ENCODE data around the gene RNASE11. TPM values are rescaled to one million over a fixed set of nuclear protein-coding genes. Genes with fewer than 3 reads are reported as not detected.

The RNASE11 gene
- total RNA-seq, 1 experiment from 2014 or later, result not detected

DNA sequence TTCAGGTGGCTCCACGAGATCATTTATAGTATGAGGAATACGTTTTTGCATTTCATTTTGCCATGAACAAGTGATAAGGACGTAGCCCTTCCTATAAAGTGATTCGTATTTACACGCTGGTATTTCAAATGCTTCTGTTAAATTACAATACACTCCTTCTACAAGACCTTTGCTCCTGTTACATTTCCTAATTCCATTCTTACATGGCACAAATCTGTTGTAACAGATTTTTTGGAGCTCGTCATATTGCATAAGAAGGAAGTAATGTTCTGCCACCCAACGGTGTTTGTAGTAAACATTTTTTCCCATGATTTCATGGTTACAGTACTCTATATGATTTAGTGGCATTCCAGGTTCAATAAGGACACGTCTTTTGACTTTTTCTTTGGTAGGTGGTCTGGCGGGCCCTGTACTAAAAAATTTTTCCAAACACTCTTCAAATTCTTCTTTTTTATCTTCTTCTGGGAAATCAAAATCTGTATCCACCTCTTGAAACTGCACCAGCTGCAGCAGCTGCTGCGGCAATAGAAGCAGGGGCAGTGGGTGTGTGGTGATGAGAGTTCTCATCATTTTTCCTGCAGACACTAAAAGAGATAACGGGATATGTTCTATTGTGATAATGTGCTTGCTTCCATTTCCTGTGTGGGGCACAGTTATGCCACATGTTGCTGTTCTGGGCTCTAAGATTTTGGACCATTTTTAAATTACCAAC is 31.1 kb downstream of the RNASE11 start:
- POLR2A ChIA-PET, result no interaction called here
- ATAC-seq, result no peak

DNA sequence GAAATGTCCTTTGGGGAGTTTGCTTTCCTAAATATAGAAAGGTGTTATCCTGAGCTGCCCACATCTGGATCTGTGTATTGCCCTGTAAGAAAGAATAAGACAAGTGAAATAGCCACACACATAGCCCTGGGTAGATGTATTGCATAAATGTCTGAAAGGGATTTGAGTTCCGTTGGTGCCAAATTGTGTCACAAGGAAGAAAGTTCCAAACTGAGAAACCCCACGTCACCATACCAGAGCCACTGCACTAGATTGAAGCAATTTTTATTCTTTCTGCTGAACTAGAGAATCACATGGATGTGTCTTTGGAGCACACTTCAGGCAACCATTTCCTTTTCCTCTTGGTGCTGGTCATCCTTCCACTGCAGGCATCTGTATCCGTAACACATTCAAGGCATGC is 32.0 kb downstream of the RNASE11 start:
- RAD21 ChIA-PET (ENCODE audit: low non-redundant PET in 1 of 2, low total read pairs in 2 of 2, uncharacterized antibody in 2 of 2, unreplicated experiment in 2 of 2), result no interaction called here
- POLR2A ChIA-PET, result no interaction called here
- Histone ChIP-seq H2AFZ (ENCODE audit: low read depth, low read length, poor library complexity, severe bottlenecking) (no peak overlapping the region), H3K79me2 (ENCODE audit: insufficient read depth, low read length) (no peaks in the 10 kb centered on the region), H3K4me3 (replicated peaks in 1 of 2; ENCODE audit: low read depth in 1 of 2, low read length in 2 of 2) (no peak overlapping the region), H3K36me3 (ENCODE audit: control insufficient read depth in 1 of 2, insufficient read depth in 2 of 2, low read length in 2 of 2) (no peaks in the 10 kb centered on the region), H3K9ac (ENCODE audit: low read length) (no peak overlapping the region), H3K27ac (ENCODE audit: low read depth, low read length) (no peak overlapping the region), H3K9me2 (ENCODE audit: insufficient read depth) (no peaks in the 10 kb centered on the region), H3K9me3 (ENCODE audit: control insufficient read depth in 1 of 2, insufficient read depth in 1 of 2, low read depth in 1 of 2, low read length in 2 of 2) (no peaks in the 10 kb centered on the region), H3K4me2 (ENCODE audit: low read length) (no peak overlapping the region), H4K20me1 (ENCODE audit: insufficient read depth) (no peaks in the 10 kb centered on the region), H3K27me3 (ENCODE audit: insufficient read depth, low read length) (no peaks in the 10 kb centered on the region), H3K4me1 (ENCODE audit: control insufficient read depth in 1 of 2, insufficient read depth in 2 of 2, low read length in 2 of 2) (no peaks in the 10 kb centered on the region)
- BruUV-seq (replicated peaks), result no TSS peak
- DNase-seq (ENCODE audit: low read depth, low spot score) (no peak), ATAC-seq (no peak)
- intact Hi-C loops (cut with micrococcal nuclease), result no loop called here
- CTCF ChIA-PET, result no interaction called here
- TF ChIP-seq POLR2AphosphoS5 (IDR thresholded peaks at IDR 0.05; ENCODE audit: low read depth, low read length), result no peak
- no peak for TF ChIP-seq CEBPB (IDR thresholded peaks at IDR 0.05; ENCODE audit: low read depth)
- TF ChIP-seq, protein P1, sequence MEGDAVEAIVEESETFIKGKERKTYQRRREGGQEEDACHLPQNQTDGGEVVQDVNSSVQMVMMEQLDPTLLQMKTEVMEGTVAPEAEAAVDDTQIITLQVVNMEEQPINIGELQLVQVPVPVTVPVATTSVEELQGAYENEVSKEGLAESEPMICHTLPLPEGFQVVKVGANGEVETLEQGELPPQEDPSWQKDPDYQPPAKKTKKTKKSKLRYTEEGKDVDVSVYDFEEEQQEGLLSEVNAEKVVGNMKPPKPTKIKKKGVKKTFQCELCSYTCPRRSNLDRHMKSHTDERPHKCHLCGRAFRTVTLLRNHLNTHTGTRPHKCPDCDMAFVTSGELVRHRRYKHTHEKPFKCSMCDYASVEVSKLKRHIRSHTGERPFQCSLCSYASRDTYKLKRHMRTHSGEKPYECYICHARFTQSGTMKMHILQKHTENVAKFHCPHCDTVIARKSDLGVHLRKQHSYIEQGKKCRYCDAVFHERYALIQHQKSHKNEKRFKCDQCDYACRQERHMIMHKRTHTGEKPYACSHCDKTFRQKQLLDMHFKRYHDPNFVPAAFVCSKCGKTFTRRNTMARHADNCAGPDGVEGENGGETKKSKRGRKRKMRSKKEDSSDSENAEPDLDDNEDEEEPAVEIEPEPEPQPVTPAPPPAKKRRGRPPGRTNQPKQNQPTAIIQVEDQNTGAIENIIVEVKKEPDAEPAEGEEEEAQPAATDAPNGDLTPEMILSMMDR (IDR thresholded peaks at IDR 0.05 in 2 of 3, conservative IDR thresholded peaks at IDR 0.05 in 1 of 3; ENCODE audit: borderline replicate concordance in 1 of 3, insufficient read depth in 1 of 3, low read depth in 2 of 3, low read length in 2 of 3), result no peak
- TF ChIP-seq ZNF274 (IDR thresholded peaks at IDR 0.05; ENCODE audit: low read depth, low read length), result no peak
- no peak for TF ChIP-seq JUND (IDR thresholded peaks at IDR 0.05)
- TF ChIP-seq, protein P2, sequence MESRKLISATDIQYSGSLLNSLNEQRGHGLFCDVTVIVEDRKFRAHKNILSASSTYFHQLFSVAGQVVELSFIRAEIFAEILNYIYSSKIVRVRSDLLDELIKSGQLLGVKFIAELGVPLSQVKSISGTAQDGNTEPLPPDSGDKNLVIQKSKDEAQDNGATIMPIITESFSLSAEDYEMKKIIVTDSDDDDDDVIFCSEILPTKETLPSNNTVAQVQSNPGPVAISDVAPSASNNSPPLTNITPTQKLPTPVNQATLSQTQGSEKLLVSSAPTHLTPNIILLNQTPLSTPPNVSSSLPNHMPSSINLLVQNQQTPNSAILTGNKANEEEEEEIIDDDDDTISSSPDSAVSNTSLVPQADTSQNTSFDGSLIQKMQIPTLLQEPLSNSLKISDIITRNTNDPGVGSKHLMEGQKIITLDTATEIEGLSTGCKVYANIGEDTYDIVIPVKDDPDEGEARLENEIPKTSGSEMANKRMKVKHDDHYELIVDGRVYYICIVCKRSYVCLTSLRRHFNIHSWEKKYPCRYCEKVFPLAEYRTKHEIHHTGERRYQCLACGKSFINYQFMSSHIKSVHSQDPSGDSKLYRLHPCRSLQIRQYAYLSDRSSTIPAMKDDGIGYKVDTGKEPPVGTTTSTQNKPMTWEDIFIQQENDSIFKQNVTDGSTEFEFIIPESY (IDR thresholded peaks at IDR 0.05; ENCODE audit: extremely low read depth, insufficient replicate concordance, low read length), result no peak
- no peak for TF ChIP-seq TCF7L2 (IDR thresholded peaks at IDR 0.05; ENCODE audit: borderline replicate concordance, extremely low read depth, insufficient read depth, insufficient read length)
- TF ChIP-seq, protein P3, sequence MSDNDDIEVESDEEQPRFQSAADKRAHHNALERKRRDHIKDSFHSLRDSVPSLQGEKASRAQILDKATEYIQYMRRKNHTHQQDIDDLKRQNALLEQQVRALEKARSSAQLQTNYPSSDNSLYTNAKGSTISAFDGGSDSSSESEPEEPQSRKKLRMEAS (IDR thresholded peaks at IDR 0.05), result no peak
- TF ChIP-seq, protein P4, sequence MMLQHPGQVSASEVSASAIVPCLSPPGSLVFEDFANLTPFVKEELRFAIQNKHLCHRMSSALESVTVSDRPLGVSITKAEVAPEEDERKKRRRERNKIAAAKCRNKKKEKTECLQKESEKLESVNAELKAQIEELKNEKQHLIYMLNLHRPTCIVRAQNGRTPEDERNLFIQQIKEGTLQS (IDR thresholded peaks at IDR 0.05), result no peak

More for the DNA sequence above, 31.1 kb downstream of the RNASE11 start:
- H3K27me3 ChIP-seq (ENCODE audit: insufficient read depth, low read length), result no peaks in the 10 kb centered on the region
- BruUV-seq (replicated peaks), result no TSS peak
- no peaks in the 10 kb centered on the region for H3K36me3 ChIP-seq (ENCODE audit: control insufficient read depth in 1 of 2, insufficient read depth in 2 of 2, low read length in 2 of 2)
- no peaks in the 10 kb centered on the region for H3K4me1 ChIP-seq (ENCODE audit: control insufficient read depth in 1 of 2, insufficient read depth in 2 of 2, low read length in 2 of 2)
- no peaks in the 10 kb centered on the region for H4K20me1 ChIP-seq (ENCODE audit: insufficient read depth)
- H3K9me2 ChIP-seq (ENCODE audit: insufficient read depth), result no peaks in the 10 kb centered on the region
- ChIA-PET CTCF (no interaction called here), RAD21 (ENCODE audit: low non-redundant PET in 1 of 2, low total read pairs in 2 of 2, uncharacterized antibody in 2 of 2, unreplicated experiment in 2 of 2) (no interaction called here)
- intact Hi-C loops (cut with micrococcal nuclease), result no loop called here
- no peak overlapping the region for H2AFZ ChIP-seq (ENCODE audit: low read depth, low read length, poor library complexity, severe bottlenecking)
- no peaks in the 10 kb centered on the region for H3K79me2 ChIP-seq (ENCODE audit: insufficient read depth, low read length)
- TF ChIP-seq, protein P2 (IDR thresholded peaks at IDR 0.05; ENCODE audit: extremely low read depth, insufficient replicate concordance, low read length), result no peak
- TF ChIP-seq EZH2phosphoT487 (IDR thresholded peaks at IDR 0.05; ENCODE audit: borderline replicate concordance), result no peak
- TF ChIP-seq EGR1 (IDR thresholded peaks at IDR 0.05; ENCODE audit: low read depth), result no peak
- no peak for DNase-seq (ENCODE audit: low read depth, low spot score)
- no peak overlapping the region for H3K4me2 ChIP-seq (ENCODE audit: low read length)
- H3K9ac ChIP-seq (ENCODE audit: low read length), result no peak overlapping the region
- no peak overlapping the region for H3K27ac ChIP-seq (ENCODE audit: low read depth, low read length)
- H3K4me3 ChIP-seq (replicated peaks in 1 of 2; ENCODE audit: low read depth in 1 of 2, low read length in 2 of 2), result no peak overlapping the region
- H3K9me3 ChIP-seq (ENCODE audit: control insufficient read depth in 1 of 2, insufficient read depth in 1 of 2, low read depth in 1 of 2, low read length in 2 of 2), result no peaks in the 10 kb centered on the region
